ENCODE measurements around the gene AURKB. TPM values are rescaled to one million over a fixed set of nuclear protein-coding genes. Genes with fewer than 3 reads are reported as not detected.
A peak's percentile ranks its signal among the peaks of the same experiment; 100 is the strongest.

Gene AURKB
- total and polyA plus RNA-seq, 2 of the 4 experiments (the other 2 are of a cell fraction) = 45.9 to 62.0 TPM

GRCh38 chr17:8209907-8210760 is at the start of gene AURKB (continued):
- TF ChIP-seq POLR2A (IDR thresholded peaks at IDR 0.05; ENCODE audit: low read depth, low read length) (peak; percentile 79), RAD21 (IDR thresholded peaks at IDR 0.05; ENCODE audit: low read length) (no peak), NFE2L2 (IDR thresholded peaks at IDR 0.05; ENCODE audit: low read depth, low read length) (no peak), CHD1 (IDR thresholded peaks at IDR 0.05; ENCODE audit: low read depth, low read length) (peak; percentile 76; the same call in 1 of the 2 replicates), BHLHE40 (IDR thresholded peaks at IDR 0.05; ENCODE audit: low read depth, low read length) (peak; percentile 28; the same call in 1 of the 2 replicates), MAZ (IDR thresholded peaks at IDR 0.05; ENCODE audit: borderline replicate concordance, low read depth, low read length) (0 out of 2 replicates have a peak, but pooled peaks have one; percentile 29)

- Histone ChIP-seq H2BK20ac (ENCODE audit: low read depth, low read length) (no peak overlapping the region), H2AK5ac (ENCODE audit: low read depth, low read length) (no peak overlapping the region), H2BK5ac (ENCODE audit: low read depth, low read length, poor library complexity, severe bottlenecking) (no peak overlapping the region), H3K9ac (ENCODE audit: low read depth, low read length) (no peak overlapping the region), H4K8ac (ENCODE audit: low read depth in 2 of 2, low read length in 2 of 2) (no peak overlapping the region), H4K20me1 (ENCODE audit: insufficient read depth, low read length) (no peaks in the 10 kb centered on the region), H4K91ac (ENCODE audit: insufficient read depth, low read depth, low read length) (no peak overlapping the region), H3K9me3 (ENCODE audit: control insufficient read depth, insufficient read depth, low read length) (no peaks in the 10 kb centered on the region), H3K4me3 (ENCODE audit: insufficient read depth, low read depth, low read length) (no peak overlapping the region), H3K36me3 (ENCODE audit: control insufficient read depth, insufficient read depth, low read length) (peaks cover 30% of the 10 kb centered on the region), H3K79me1 (ENCODE audit: low read depth in 1 of 2, low read length in 2 of 2) (peaks cover under 1 to 5% of the 10 kb centered on the region in 2 experiments; a peak in 2 of 4 replicates), H3K4me1 (ENCODE audit: control insufficient read depth, insufficient read depth, low read length) (no peaks in the 10 kb centered on the region), H2AK9ac (replicated peaks; ENCODE audit: low read depth, low read length, poor library complexity) (peak overlapping the region; percentile 1), H3K18ac (ENCODE audit: low read depth, low read length) (no peak overlapping the region), H2BK15ac (ENCODE audit: low read depth, low read length) (no peak overlapping the region), H2BK120ac (ENCODE audit: low read depth, low read length) (no peak overlapping the region), H3K4ac (ENCODE audit: low read depth, low read length) (no peak overlapping the region), H3K27ac (ENCODE audit: insufficient read depth, low read length) (no peak overlapping the region), H3K4me2 (ENCODE audit: low read depth, low read length) (no peak overlapping the region), H3K23ac (ENCODE audit: low read depth, low read length) (no peak overlapping the region), H3K9me1 (ENCODE audit: insufficient read depth, low read length) (no peaks in the 10 kb centered on the region), H3K27me3 (ENCODE audit: control insufficient read depth, insufficient read depth, low read length) (no peaks in the 10 kb centered on the region), H4K5ac (ENCODE audit: low read depth, low read length) (no peak overlapping the region), H3K14ac (replicated peaks; ENCODE audit: low read depth, low read length) (no peak overlapping the region), H3K56ac (ENCODE audit: extremely low read depth, insufficient read depth, low read length) (no peak overlapping the region), H2AFZ (replicated peaks; ENCODE audit: low read length, poor library complexity) (no peak overlapping the region)
- 96% methylated on average over 6 of the region's 8 CpGs; no CpG with 5 or more reads in 1 of the 2 experiments for WGBS, 2 experiments (ENCODE audit: extremely low coverage in 2 of 2, insufficient read length in 1 of 2)
- ATAC-seq (ENCODE audit: low read depth) (no peak), DNase-seq (no peak)
- ChIA-PET CTCF (no interaction called here), POLR2A (ENCODE audit: unreplicated experiment) (no interaction called here)
- intact Hi-C loops (cut with micrococcal nuclease) = no loop called here
- dilution Hi-C loops (cut with HindIII; ENCODE audit: low sequenced_read_pairs, unreplicated experiment) = no loop called here
- in situ Hi-C loops (cut with MboI; ENCODE audit: low sequenced_read_pairs) = no loop called here
- BruUV-seq (replicated peaks) = no TSS peak
- TF ChIP-seq MAZ (IDR thresholded peaks at IDR 0.05; ENCODE audit: borderline replicate concordance, low read depth, low read length) = no peak
- no peak for TF ChIP-seq MAFK (IDR thresholded peaks at IDR 0.05; ENCODE audit: low read depth, low read length)
- TF ChIP-seq NFE2L2 (IDR thresholded peaks at IDR 0.05; ENCODE audit: low read depth, low read length) = no peak
- no peak for TF ChIP-seq RFX5 (IDR thresholded peaks at IDR 0.05; ENCODE audit: low read depth, low read length)
- no peak for TF ChIP-seq RCOR1 (IDR thresholded peaks at IDR 0.05; ENCODE audit: insufficient replicate concordance, low read length)
- TF ChIP-seq SMC3 (IDR thresholded peaks at IDR 0.05; ENCODE audit: low read depth, low read length) = no peak
- TF ChIP-seq ELK1 (IDR thresholded peaks at IDR 0.05; ENCODE audit: borderline replicate concordance, low read depth, low read length) = no peak
- no peak for TF ChIP-seq POLR2A (IDR thresholded peaks at IDR 0.05; ENCODE audit: low read depth, low read length)
- no peak for TF ChIP-seq BHLHE40 (IDR thresholded peaks at IDR 0.05; ENCODE audit: low read depth, low read length)
These were observed 47.4 kb upstream of the AURKB start for GRCh38 chr17:8257801-8258200.
